GM23338 (cell line): ENCODE measurements around the gene NPFF. TPM values are rescaled to one million over a fixed set of nuclear protein-coding genes. Genes with fewer than 3 reads are reported as not detected.

Experiments
- ATAC-seq: fragments of 200-7000 bp; cut with Tn5 transposase; 3 replicates; pipeline ENCODE4 v1.9.1; 2020
- DNase-seq: peaks from one replicate; pipeline ENCODE4 v3.0.0-alpha.2; 2015; ENCODE audit warnings: low spot score
- H2AFZ ChIP-seq: fragments of 200-600 bp; sonication (generic); 2 replicates; pipeline ENCODE4 v1.8.0; 2016; ENCODE audit warnings: antibody characterized with exemption, mild to moderate bottlenecking, moderate library complexity
- H3F3A ChIP-seq: fragments of 200-600 bp; sonication (generic); replicated peaks from 2 replicates; pipeline ENCODE4 v1.8.0; 2017; ENCODE audit warnings: antibody characterized with exemption, mixed run types, low read depth
- H3K27ac ChIP-seq: fragments of 200-600 bp; sonication (generic); 2 replicates; pipeline ENCODE4 v1.6.1; 2016; ENCODE audit warnings: low read depth
- H3K27me3 ChIP-seq: fragments of 200-600 bp; sonication (generic); 2 replicates; pipeline ENCODE4 v1.8.0; 2016; ENCODE audit warnings: mild to moderate bottlenecking, mixed run types, moderate library complexity; ENCODE audit not compliant: insufficient read depth
- H3K36me3 ChIP-seq: fragments of 200-600 bp; sonication (generic); 2 replicates; pipeline ENCODE4 v1.8.0; 2016; ENCODE audit warnings: mild to moderate bottlenecking; ENCODE audit not compliant: insufficient read depth
- H3K4me1 ChIP-seq: fragments of 200-600 bp; sonication (generic); 2 replicates; pipeline ENCODE4 v1.8.0; 2016; ENCODE audit warnings: mild to moderate bottlenecking, moderate library complexity; ENCODE audit not compliant: insufficient read depth
- H3K4me2 ChIP-seq: fragments of 200-600 bp; sonication (generic); 2 replicates; pipeline ENCODE4 v1.7.1; 2017; ENCODE audit warnings: mixed run types
- H3K4me3 ChIP-seq: fragments of 200-600 bp; sonication (generic); 2 replicates; pipeline ENCODE4 v1.6.1; 2016; ENCODE audit warnings: mixed run types
- H3K79me2 ChIP-seq: fragments of 200-600 bp; sonication (generic); replicated peaks from 2 replicates; pipeline ENCODE4 v1.8.0; 2017; ENCODE audit warnings: mild to moderate bottlenecking; ENCODE audit not compliant: insufficient read depth
- H3K9me2 ChIP-seq: fragments of 200-600 bp; sonication (generic); 2 replicates; pipeline ENCODE4 v1.8.0; 2017; ENCODE audit not compliant: insufficient read depth
- H4K20me1 ChIP-seq: fragments of 200-600 bp; sonication (generic); replicated peaks from 2 replicates; pipeline ENCODE4 v1.8.0; 2017; ENCODE audit warnings: mild to moderate bottlenecking; ENCODE audit not compliant: insufficient read depth
- H3K27ac Mint-ChIP-seq: 2 replicates; pipeline ENCODE4 v1.8.0; 2020; ENCODE audit warnings: inconsistent platforms, mild to moderate bottlenecking, moderate library complexity, mixed read lengths
- H3K27me3 Mint-ChIP-seq: 3 replicates; pipeline ENCODE4 v1.8.0; 2022; ENCODE audit warnings: low read depth, mild to moderate bottlenecking, moderate library complexity, mixed read lengths, inconsistent platforms; ENCODE audit not compliant: insufficient read depth, poor library complexity
- H3K36me3 Mint-ChIP-seq: 3 replicates; pipeline ENCODE4 v1.8.0; 2021; ENCODE audit warnings: low read depth, mild to moderate bottlenecking, inconsistent platforms, moderate library complexity, mixed read lengths
- H3K4me1 Mint-ChIP-seq: 3 replicates; pipeline ENCODE4 v1.8.0; 2020; ENCODE audit warnings: mild to moderate bottlenecking, inconsistent platforms, mixed read lengths
- H3K4me3 Mint-ChIP-seq: 3 replicates; pipeline ENCODE4 v1.8.0; 2021; ENCODE audit warnings: moderate library complexity, mild to moderate bottlenecking, inconsistent platforms, mixed read lengths
- H3K9me3 Mint-ChIP-seq: 3 replicates; pipeline ENCODE4 v1.8.0; 2020; ENCODE audit warnings: moderate library complexity, mild to moderate bottlenecking, inconsistent platforms, mixed read lengths
- long read RNA-seq: library from polyadenylated mRNA; unstranded; transcript quantifications from one replicate; pipeline ENCODE4 v2.0.0, GENCODE V29; 2020; ENCODE audit not compliant: unreplicated experiment
- polyA plus RNA-seq: library from polyadenylated mRNA; unstranded; fragments of >200 nt; fragmentation: Nextera tagmentation; extraction: Ambion mirVana; gene quantifications from 2 replicates; pipeline ENCODE4 v1.2.1, GENCODE V29; 2016
- total RNA-seq: library from RNA; depleted of rRNA; stranded (reverse); fragments of >200 nt; shearing (Covaris generic); gene quantifications from 2 replicates; pipeline ENCODE4 v1.2.3, GENCODE V29; 2014; rRNA removed
- TF ChIP-seq, protein P1 (sequence below): fragments of 250-450 bp; sonication (Bioruptor Pico); IDR thresholded peaks from 2 replicates; pipeline ENCODE4 v1.5.0; 2020; ENCODE audit warnings: mild to moderate bottlenecking, moderate library complexity

NPFF gene, protein sequence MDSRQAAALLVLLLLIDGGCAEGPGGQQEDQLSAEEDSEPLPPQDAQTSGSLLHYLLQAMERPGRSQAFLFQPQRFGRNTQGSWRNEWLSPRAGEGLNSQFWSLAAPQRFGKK
- total RNA-seq (0.69 TPM in 1 of 2 replicates, not detected in the other), polyA plus RNA-seq (0.71 and 0.96 TPM in 2 replicates)
- long read RNA-seq: 0 reads

DNA sequence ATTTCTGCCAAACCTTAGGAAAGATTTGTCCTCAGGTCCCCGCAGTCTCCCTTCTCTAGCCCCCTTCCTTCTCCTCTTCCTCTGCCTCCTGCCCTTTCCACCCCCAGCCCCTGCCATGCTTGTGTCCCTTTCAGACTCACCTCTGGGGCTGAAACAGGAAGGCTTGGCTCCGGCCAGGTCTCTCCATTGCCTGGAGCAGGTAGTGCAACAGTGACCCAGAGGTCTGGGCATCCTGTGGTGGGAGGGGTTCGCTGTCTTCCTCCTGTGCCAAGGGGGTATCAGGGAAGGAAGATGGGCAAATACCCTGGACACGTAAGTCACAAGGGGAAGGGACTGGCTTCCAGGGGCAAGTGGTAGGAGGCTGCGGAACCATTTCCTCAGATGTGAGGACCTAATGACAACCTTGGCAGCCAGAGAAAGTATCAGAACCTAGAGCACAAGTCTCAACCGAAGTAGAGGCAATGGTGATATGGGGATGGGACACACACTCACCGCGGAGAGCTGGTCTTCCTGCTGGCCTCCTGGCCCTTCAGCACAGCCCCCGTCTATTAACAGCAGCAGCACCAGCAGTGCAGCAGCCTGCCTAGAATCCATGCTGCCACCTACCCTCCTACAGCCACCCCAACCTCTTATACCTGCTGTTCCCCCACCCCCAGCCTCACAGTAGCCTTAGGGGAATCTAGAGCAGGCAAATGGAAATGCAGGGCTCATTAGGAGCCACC is at the start of gene NPFF:
Gene NPFF, minus strand, starts transcription at position 604 of the 722 bp plus-strand sequence. Its CDS starts 10 bp downstream, at position 594.
- no peak within 1 kb of the TSS for H3K4me3 Mint-ChIP-seq
- H3K4me1 Mint-ChIP-seq: peaks cover 12% of the 10 kb centered on the region
- no peaks in the 10 kb centered on the region for H3K9me2 ChIP-seq
- H3K9me3 Mint-ChIP-seq: no peaks in the 10 kb centered on the region; the same call in 2 of the 3 replicates
- H3K36me3 ChIP-seq: no peaks in the 10 kb centered on the region; the same call in 1 of the 2 replicates
- H2AFZ ChIP-seq: no peak within 1 kb of the TSS
- H3F3A ChIP-seq: peaks cover 4% of the 10 kb centered on the region; the same call in 1 of the 2 replicates
- no peak within 1 kb of the TSS for H3K4me2 ChIP-seq
- no peaks in the 10 kb centered on the region for H4K20me1 ChIP-seq
- peaks cover 35% of the 10 kb centered on the region for H3K36me3 Mint-ChIP-seq
- DNase-seq: no peak
- H3K27me3 ChIP-seq: no peaks in the 10 kb centered on the region
- TF ChIP-seq, protein P1, sequence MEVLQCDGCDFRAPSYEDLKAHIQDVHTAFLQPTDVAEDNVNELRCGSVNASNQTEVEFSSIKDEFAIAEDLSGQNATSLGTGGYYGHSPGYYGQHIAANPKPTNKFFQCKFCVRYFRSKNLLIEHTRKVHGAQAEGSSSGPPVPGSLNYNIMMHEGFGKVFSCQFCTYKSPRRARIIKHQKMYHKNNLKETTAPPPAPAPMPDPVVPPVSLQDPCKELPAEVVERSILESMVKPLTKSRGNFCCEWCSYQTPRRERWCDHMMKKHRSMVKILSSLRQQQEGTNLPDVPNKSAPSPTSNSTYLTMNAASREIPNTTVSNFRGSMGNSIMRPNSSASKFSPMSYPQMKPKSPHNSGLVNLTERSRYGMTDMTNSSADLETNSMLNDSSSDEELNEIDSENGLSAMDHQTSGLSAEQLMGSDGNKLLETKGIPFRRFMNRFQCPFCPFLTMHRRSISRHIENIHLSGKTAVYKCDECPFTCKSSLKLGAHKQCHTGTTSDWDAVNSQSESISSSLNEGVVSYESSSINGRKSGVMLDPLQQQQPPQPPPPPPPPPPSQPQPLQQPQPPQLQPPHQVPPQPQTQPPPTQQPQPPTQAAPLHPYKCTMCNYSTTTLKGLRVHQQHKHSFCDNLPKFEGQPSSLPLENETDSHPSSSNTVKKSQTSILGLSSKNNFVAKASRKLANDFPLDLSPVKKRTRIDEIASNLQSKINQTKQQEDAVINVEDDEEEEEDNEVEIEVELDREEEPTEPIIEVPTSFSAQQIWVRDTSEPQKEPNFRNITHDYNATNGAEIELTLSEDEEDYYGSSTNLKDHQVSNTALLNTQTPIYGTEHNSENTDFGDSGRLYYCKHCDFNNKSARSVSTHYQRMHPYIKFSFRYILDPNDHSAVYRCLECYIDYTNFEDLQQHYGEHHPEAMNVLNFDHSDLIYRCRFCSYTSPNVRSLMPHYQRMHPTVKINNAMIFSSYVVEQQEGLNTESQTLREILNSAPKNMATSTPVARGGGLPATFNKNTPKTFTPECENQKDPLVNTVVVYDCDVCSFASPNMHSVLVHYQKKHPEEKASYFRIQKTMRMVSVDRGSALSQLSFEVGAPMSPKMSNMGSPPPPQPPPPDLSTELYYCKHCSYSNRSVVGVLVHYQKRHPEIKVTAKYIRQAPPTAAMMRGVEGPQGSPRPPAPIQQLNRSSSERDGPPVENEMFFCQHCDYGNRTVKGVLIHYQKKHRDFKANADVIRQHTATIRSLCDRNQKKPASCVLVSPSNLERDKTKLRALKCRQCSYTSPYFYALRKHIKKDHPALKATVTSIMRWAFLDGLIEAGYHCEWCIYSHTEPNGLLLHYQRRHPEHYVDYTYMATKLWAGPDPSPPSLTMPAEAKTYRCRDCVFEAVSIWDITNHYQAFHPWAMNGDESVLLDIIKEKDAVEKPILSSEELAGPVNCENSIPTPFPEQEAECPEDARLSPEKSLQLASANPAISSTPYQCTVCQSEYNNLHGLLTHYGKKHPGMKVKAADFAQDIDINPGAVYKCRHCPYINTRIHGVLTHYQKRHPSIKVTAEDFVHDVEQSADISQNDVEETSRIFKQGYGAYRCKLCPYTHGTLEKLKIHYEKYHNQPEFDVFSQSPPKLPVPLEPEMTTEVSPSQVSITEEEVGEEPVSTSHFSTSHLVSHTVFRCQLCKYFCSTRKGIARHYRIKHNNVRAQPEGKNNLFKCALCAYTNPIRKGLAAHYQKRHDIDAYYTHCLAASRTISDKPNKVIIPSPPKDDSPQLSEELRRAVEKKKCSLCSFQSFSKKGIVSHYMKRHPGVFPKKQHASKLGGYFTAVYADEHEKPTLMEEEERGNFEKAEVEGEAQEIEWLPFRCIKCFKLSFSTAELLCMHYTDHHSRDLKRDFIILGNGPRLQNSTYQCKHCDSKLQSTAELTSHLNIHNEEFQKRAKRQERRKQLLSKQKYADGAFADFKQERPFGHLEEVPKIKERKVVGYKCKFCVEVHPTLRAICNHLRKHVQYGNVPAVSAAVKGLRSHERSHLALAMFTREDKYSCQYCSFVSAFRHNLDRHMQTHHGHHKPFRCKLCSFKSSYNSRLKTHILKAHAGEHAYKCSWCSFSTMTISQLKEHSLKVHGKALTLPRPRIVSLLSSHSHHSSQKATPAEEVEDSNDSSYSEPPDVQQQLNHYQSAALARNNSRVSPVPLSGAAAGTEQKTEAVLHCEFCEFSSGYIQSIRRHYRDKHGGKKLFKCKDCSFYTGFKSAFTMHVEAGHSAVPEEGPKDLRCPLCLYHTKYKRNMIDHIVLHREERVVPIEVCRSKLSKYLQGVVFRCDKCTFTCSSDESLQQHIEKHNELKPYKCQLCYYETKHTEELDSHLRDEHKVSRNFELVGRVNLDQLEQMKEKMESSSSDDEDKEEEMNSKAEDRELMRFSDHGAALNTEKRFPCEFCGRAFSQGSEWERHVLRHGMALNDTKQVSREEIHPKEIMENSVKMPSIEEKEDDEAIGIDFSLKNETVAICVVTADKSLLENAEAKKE: no peak
- no peak within 1 kb of the TSS for H3K27ac ChIP-seq
- peaks cover 14% of the 10 kb centered on the region for H3K27me3 Mint-ChIP-seq
- peaks cover 2% of the 10 kb centered on the region for H3K4me1 ChIP-seq
- ATAC-seq: peak; percentile 10; the same call in 2 of the 3 replicates
- H3K27ac Mint-ChIP-seq: no peak within 1 kb of the TSS
- peaks cover 7% of the 10 kb centered on the region for H3K79me2 ChIP-seq
- H3K4me3 ChIP-seq: no peak within 1 kb of the TSS
